ENCODE measurements around the gene ARSB. TPM values are rescaled to one million over a fixed set of nuclear protein-coding genes. Genes with fewer than 3 reads are reported as not detected.

ARSB gene
- total and polyA plus RNA-seq, 9 of the 15 experiments (the other 6 are each of a cell fraction or from before 2014, with no cell fraction given), result 0.52 to 4.6 (median 2.4) TPM

DNA sequence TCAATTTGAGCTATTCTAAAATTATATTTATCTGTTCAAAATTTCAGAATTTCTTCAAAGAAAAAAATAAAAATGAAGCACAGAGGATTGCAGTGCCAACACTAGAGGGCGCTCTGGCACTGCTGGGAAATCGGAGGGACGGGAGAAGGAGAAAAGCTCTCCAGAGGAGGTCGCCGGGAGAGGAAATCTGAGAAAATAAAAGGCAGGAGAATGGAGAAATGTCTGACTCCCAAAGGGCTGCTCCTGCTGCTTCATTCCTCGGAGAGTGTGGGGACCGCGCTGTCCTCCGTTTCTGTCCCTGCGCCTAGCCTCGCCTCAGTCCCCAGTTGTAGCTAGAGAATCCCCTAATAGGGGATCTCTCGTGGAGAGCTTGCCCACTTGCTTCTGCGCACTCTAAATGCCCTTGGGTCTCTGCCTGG is 40.0 kb upstream of the ARSB start (continued):
- TF ChIP-seq ZNF280B (CRISPR knock-in tag; IDR thresholded peaks at IDR 0.05), result no peak
- TF ChIP-seq ZNF384 (IDR thresholded peaks at IDR 0.05; ENCODE audit: low read depth, low read length), result peak; percentile 82
- no peak for TF ChIP-seq ZNF695 (CRISPR knock-in tag; IDR thresholded peaks at IDR 0.05)
- peak; percentile 93 to 97 for TF ChIP-seq RAD21 (CRISPR knock-in tag; conservative IDR thresholded peaks at IDR 0.05 in 1 of 2, IDR thresholded peaks at IDR 0.05 in 1 of 2)
- TF ChIP-seq, protein P1, sequence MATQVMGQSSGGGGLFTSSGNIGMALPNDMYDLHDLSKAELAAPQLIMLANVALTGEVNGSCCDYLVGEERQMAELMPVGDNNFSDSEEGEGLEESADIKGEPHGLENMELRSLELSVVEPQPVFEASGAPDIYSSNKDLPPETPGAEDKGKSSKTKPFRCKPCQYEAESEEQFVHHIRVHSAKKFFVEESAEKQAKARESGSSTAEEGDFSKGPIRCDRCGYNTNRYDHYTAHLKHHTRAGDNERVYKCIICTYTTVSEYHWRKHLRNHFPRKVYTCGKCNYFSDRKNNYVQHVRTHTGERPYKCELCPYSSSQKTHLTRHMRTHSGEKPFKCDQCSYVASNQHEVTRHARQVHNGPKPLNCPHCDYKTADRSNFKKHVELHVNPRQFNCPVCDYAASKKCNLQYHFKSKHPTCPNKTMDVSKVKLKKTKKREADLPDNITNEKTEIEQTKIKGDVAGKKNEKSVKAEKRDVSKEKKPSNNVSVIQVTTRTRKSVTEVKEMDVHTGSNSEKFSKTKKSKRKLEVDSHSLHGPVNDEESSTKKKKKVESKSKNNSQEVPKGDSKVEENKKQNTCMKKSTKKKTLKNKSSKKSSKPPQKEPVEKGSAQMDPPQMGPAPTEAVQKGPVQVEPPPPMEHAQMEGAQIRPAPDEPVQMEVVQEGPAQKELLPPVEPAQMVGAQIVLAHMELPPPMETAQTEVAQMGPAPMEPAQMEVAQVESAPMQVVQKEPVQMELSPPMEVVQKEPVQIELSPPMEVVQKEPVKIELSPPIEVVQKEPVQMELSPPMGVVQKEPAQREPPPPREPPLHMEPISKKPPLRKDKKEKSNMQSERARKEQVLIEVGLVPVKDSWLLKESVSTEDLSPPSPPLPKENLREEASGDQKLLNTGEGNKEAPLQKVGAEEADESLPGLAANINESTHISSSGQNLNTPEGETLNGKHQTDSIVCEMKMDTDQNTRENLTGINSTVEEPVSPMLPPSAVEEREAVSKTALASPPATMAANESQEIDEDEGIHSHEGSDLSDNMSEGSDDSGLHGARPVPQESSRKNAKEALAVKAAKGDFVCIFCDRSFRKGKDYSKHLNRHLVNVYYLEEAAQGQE (IDR thresholded peaks at IDR 0.05; ENCODE audit: borderline replicate concordance), result peak; percentile 83
- TF ChIP-seq, protein P1 (CRISPR knock-in tag; IDR thresholded peaks at IDR 0.05; ENCODE audit: low read depth), result no peak
- no peak for TF ChIP-seq MAZ (CRISPR knock-in tag; conservative IDR thresholded peaks at IDR 0.05 in 1 of 2, IDR thresholded peaks at IDR 0.05 in 1 of 2)
- TF ChIP-seq ELF1 (tag; IDR thresholded peaks at IDR 0.05), result no peak
- TF ChIP-seq SIRT6 (IDR thresholded peaks at IDR 0.05; ENCODE audit: low read depth, low read length), result no peak
- peak; percentile 45; the same call in 1 of the 2 replicates for TF ChIP-seq STAG1 (CRISPR knock-in tag; IDR thresholded peaks at IDR 0.05; ENCODE audit: borderline replicate concordance)
- TF ChIP-seq ZNF830 (CRISPR knock-in tag; IDR thresholded peaks at IDR 0.05), result no peak
- no peak for TF ChIP-seq ETV6 (IDR thresholded peaks at IDR 0.05; ENCODE audit: borderline replicate concordance in 1 of 2, low read depth in 2 of 2, low read length in 1 of 2)
- TF ChIP-seq ETV6 (CRISPR knock-in tag; IDR thresholded peaks at IDR 0.05; ENCODE audit: borderline replicate concordance), result no peak
- no peak for TF ChIP-seq PHB (CRISPR knock-in tag; IDR thresholded peaks at IDR 0.05)

All from K562 (cell line).